H1 (cell line): ENCODE measurements around the gene MBOAT1. TPM values are rescaled to one million over a fixed set of nuclear protein-coding genes. Genes with fewer than 3 reads are reported as not detected.

Source experiments
- CTCF ChIA-PET: fragments of 300-600 bp; sonication (Branson Sonifier 250); formaldehyde crosslinking; loops from one replicate; lab custom pipeline; 2021; ENCODE audit not compliant: partially characterized antibody; lab: Charles Lee
- POLR2A ChIA-PET: fragments of 300-600 bp; sonication (Branson Sonifier 250); formaldehyde crosslinking; loops from one replicate; lab custom pipeline; 2021; ENCODE audit warnings: inconsistent platforms; ENCODE audit not compliant: partially characterized antibody; lab: Charles Lee
- DNase-seq, 2 experiments: peaks; one replicate each; pipeline versions ENCODE4 v3.0.0 to v3.0.0-alpha.2; 2010 to 2022; ENCODE audit warnings: low spot score in 2 of 2, low read depth in 1 of 2, mixed read lengths in 1 of 2
- FAIRE-seq: peaks from 2 replicates; lab custom pipeline; 2011; peaks lifted over from hg19 to GRCh38; lab: Jason Lieb, UNC
- H2AFZ ChIP-seq: 2 replicates; pipeline ENCODE4 v1.8.1; 2012; ENCODE audit warnings: low read length, inconsistent platforms
- H2AK5ac ChIP-seq: 2 replicates; pipeline ENCODE4 v1.6.1; 2013; ENCODE audit warnings: low read depth, low read length
- H2BK120ac ChIP-seq: replicated peaks from 2 replicates; pipeline ENCODE3; 2013; ENCODE audit warnings: low read depth, low read length, inconsistent platforms
- H2BK12ac ChIP-seq: 2 replicates; pipeline ENCODE4 v1.6.1; 2013; ENCODE audit warnings: low read depth, low read length
- H2BK15ac ChIP-seq: 2 replicates; pipeline ENCODE4 v1.6.1; 2013; ENCODE audit warnings: low read length
- H2BK20ac ChIP-seq: 2 replicates; pipeline ENCODE4 v1.6.1; 2013; ENCODE audit warnings: low read length
- H2BK5ac ChIP-seq: 2 replicates; pipeline ENCODE4 v1.6.1; 2013; ENCODE audit warnings: low read depth, low read length
- H3K14ac ChIP-seq: 2 replicates; pipeline ENCODE4 v1.6.1; 2013; ENCODE audit warnings: inconsistent platforms; ENCODE audit not compliant: insufficient read length
- H3K18ac ChIP-seq: 2 replicates; pipeline ENCODE4 v1.6.1; 2013; ENCODE audit warnings: low read length; ENCODE audit errors: extremely low read depth
- H3K23ac ChIP-seq: 2 replicates; pipeline ENCODE4 v1.6.1; 2013; ENCODE audit warnings: inconsistent platforms; ENCODE audit not compliant: insufficient read length
- H3K23me2 ChIP-seq: 2 replicates; pipeline ENCODE4 v1.6.1; 2013; ENCODE audit warnings: low read depth, low read length
- H3K27ac ChIP-seq: 2 replicates; pipeline ENCODE4 v1.6.1; 2011; ENCODE audit warnings: low read depth, low read length, inconsistent platforms
- H3K27me3 ChIP-seq, 4 experiments: replicated peaks in 1 of 4; 1 replicate in 1 of 4; 2 replicates in 3 of 4; pipeline versions ENCODE4 v1.6.1 to v1.8.1; 2011 to 2013; ENCODE audit warnings: low read length in 3 of 4, mild to moderate bottlenecking in 3 of 4, inconsistent platforms in 2 of 4, mixed read lengths in 2 of 4, moderate library complexity in 1 of 4; ENCODE audit not compliant: control insufficient read depth in 3 of 4, insufficient read depth in 3 of 4; ENCODE audit errors: extremely low read depth in 1 of 4
- H3K36me3 ChIP-seq, 4 experiments: 2 replicates each; pipeline versions ENCODE4 v1.6.1 to v1.8.1; 2011 to 2013; ENCODE audit warnings: mild to moderate bottlenecking in 4 of 4, low read length in 3 of 4, moderate library complexity in 2 of 4, control low read depth in 1 of 4, inconsistent platforms in 1 of 4; ENCODE audit not compliant: insufficient read depth in 4 of 4, control insufficient read depth in 2 of 4
- H3K4ac ChIP-seq: replicated peaks from 2 replicates; pipeline ENCODE3; 2013; ENCODE audit warnings: low read length, low read depth, mixed read lengths, inconsistent platforms; ENCODE audit not compliant: insufficient read length
- H3K4me1 ChIP-seq, 4 experiments: replicated peaks in 1 of 4; 1 replicate in 1 of 4; 2 replicates in 3 of 4; pipeline versions ENCODE4 v1.6.1 to v1.8.1; 2011 to 2013; ENCODE audit warnings: low read length in 3 of 4, inconsistent platforms in 2 of 4, mixed read lengths in 1 of 4; ENCODE audit not compliant: insufficient read depth in 4 of 4, control insufficient read depth in 3 of 4
- H3K4me2 ChIP-seq, 2 experiments: 2 replicates each; pipeline versions ENCODE4 v1.6.1 to v1.8.1; 2011 to 2013; ENCODE audit warnings: low read depth in 2 of 2, low read length in 2 of 2, control low read depth in 1 of 2, inconsistent platforms in 1 of 2, mild to moderate bottlenecking in 1 of 2; ENCODE audit not compliant: insufficient read depth in 1 of 2
- H3K4me3 ChIP-seq, 4 experiments: fragments of 200-600, 300-600 bp in 1 of 4; sonication (generic), shearing (Covaris generic), sonication (Bioruptor Twin) in 1 of 4; 2 replicates each; pipeline versions ENCODE4 v1.5.1 to v1.8.1; 2011 to 2016; ENCODE audit warnings: low read length in 4 of 4, low read depth in 3 of 4, control low read depth in 2 of 4, inconsistent platforms in 2 of 4, mild to moderate bottlenecking in 2 of 4, mixed read lengths in 1 of 4, moderate library complexity in 1 of 4; ENCODE audit not compliant: insufficient read depth in 2 of 4; ENCODE audit errors: extremely low read depth in 1 of 4
- H3K56ac ChIP-seq: replicated peaks from 2 replicates; pipeline ENCODE3; 2013; ENCODE audit warnings: low read depth, mild to moderate bottlenecking, mixed read lengths, low read length, inconsistent platforms; ENCODE audit not compliant: insufficient read length
- H3K79me1 ChIP-seq: 2 replicates; pipeline ENCODE4 v1.6.1; 2013; ENCODE audit warnings: low read depth, low read length, control low read depth
- H3K79me2 ChIP-seq, 2 experiments: 2 replicates each; pipeline versions ENCODE4 v1.6.1 to v1.8.1; 2012 to 2013; ENCODE audit warnings: low read length in 2 of 2, mild to moderate bottlenecking in 2 of 2, inconsistent platforms in 1 of 2; ENCODE audit not compliant: insufficient read depth in 2 of 2, control insufficient read depth in 1 of 2
- H3K9ac ChIP-seq, 4 experiments: replicated peaks in 1 of 4; 1 replicate in 1 of 4; 2 replicates in 3 of 4; pipeline versions ENCODE4 v1.6.1 to v1.8.1; 2011 to 2013; ENCODE audit warnings: low read depth in 3 of 4, low read length in 3 of 4, control low read depth in 2 of 4, mild to moderate bottlenecking in 2 of 4, moderate library complexity in 2 of 4, inconsistent platforms in 1 of 4; ENCODE audit errors: extremely low read depth in 1 of 4
- H3K9me3 ChIP-seq, 2 experiments: 2 replicates each; pipeline versions ENCODE4 v1.6.1 to v1.8.1; 2012 to 2013; ENCODE audit warnings: mild to moderate bottlenecking in 2 of 2, moderate library complexity in 2 of 2, control low read depth in 1 of 2, inconsistent platforms in 1 of 2, low read depth in 1 of 2, low read length in 1 of 2, mixed read lengths in 1 of 2; ENCODE audit not compliant: insufficient read depth in 2 of 2
- H4K20me1 ChIP-seq, 2 experiments: replicated peaks in 1 of 2; 2 replicates each; pipeline versions ENCODE3 to v1.8.1; 2011 to 2013; ENCODE audit warnings: inconsistent platforms in 2 of 2, low read length in 2 of 2, mild to moderate bottlenecking in 1 of 2; ENCODE audit not compliant: insufficient read depth in 2 of 2, control insufficient read depth in 1 of 2
- H4K5ac ChIP-seq: 2 replicates; pipeline ENCODE4 v1.6.1; 2013; ENCODE audit warnings: low read length, low read depth, mixed read lengths, inconsistent platforms; ENCODE audit not compliant: insufficient read length
- H4K8ac ChIP-seq: 2 replicates; pipeline ENCODE4 v1.8.0; 2013; ENCODE audit warnings: mild to moderate bottlenecking, moderate library complexity, low read length, inconsistent platforms; ENCODE audit not compliant: insufficient read depth; ENCODE audit errors: extremely low read depth
- H4K91ac ChIP-seq: replicated peaks from 2 replicates; pipeline ENCODE3; 2013; ENCODE audit warnings: low read length, mixed read lengths, inconsistent platforms; ENCODE audit not compliant: insufficient read length
- KDM1A ChIP-seq: fragments of 200-600, 300-600 bp; sonication (generic); IDR thresholded peaks from 2 replicates; pipeline ENCODE4 v1.7.1; 2016; ENCODE audit warnings: mild to moderate bottlenecking, low read length, borderline replicate concordance
- KDM5A ChIP-seq: fragments of 200-600 bp; IDR thresholded peaks from 2 replicates; pipeline ENCODE4 v1.7.1; 2012; ENCODE audit warnings: mild to moderate bottlenecking, low read length, inconsistent platforms, mixed read lengths
- polyA plus RNA-seq, 7 experiments: library from polyadenylated mRNA; depleted of rRNA in 3 of 7; stranded (reverse) in 5 of 7; unstranded in 2 of 7; fragments of >200 nt in 5 of 7; fragments of 200-250 nt in 2 of 7; gene quantifications; 1 replicate in 5 of 7; 2 replicates in 1 of 7; 4 replicates in 1 of 7; pipeline versions ENCODE4 v1.2.1 to v1.2.3, GENCODE V29; 2011 to 2013; ENCODE audit warnings: missing spikeins in 2 of 7, mixed read lengths in 2 of 7
- total RNA-seq: library from RNA; stranded (reverse); fragmentation: NEBNext Ultra II Directional; extraction: Animal tissue kit (Norgen Biotek cat#: 25700); gene quantifications from 2 replicates; pipeline ENCODE4 v1.2.1, GENCODE V29; 2021

MBOAT1 gene
- total and polyA plus RNA-seq, 2 of the 8 experiments (the other 6 are each of a cell fraction or from before 2014, with no cell fraction given), result 4.9 to 19.5 TPM

DNA sequence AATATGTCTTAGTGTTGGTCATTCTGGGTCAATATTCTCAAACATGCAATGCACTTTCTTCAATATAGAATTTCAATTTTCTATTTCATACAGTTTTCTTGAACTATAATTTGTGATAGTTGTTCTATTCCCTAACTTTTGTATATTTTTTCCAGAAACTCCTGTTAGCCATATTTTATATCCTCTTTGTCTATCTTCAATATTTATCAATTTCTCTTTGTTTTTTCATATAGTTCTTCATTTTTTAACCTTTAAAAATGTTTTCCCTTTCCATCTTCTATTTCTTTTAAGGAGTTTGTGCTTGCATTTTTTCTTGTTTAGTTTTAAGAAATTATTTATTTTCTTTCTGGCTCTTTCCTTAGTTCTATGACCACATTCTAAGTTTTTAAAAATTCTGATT lies 42.0 kb upstream of the MBOAT1 start:
- H2AK5ac ChIP-seq, result no peak overlapping the region
- H3K18ac ChIP-seq, result no peak overlapping the region
- H3K79me2 ChIP-seq, result no peaks in the 10 kb centered on the region
- no peak overlapping the region for H3K9ac ChIP-seq
- H3K23me2 ChIP-seq, result no peaks in the 10 kb centered on the region
- H3K14ac ChIP-seq, result no peak overlapping the region
- no peaks in the 10 kb centered on the region for H3K79me1 ChIP-seq
- no peak overlapping the region for H3K4ac ChIP-seq
- no peaks in the 10 kb centered on the region for H4K20me1 ChIP-seq
- H2BK120ac ChIP-seq, result no peak overlapping the region
- H3K4me1 ChIP-seq, result no peaks in the 10 kb centered on the region
- H2BK15ac ChIP-seq, result no peak overlapping the region
- H3K36me3 ChIP-seq, result no peaks in the 10 kb centered on the region
- H3K4me3 ChIP-seq, result no peak overlapping the region
- no peak overlapping the region for H2BK12ac ChIP-seq
- DNase-seq (no peak), FAIRE-seq (no peak)
- no peak overlapping the region for H3K27ac ChIP-seq
- H2BK5ac ChIP-seq, result no peak overlapping the region
- CTCF ChIA-PET, result interaction anchor here (1.6 kb wide), 1 partner anchor 37 kb away, joined by 3 read pairs; no protein-coding TSS in a partner anchor
- H3K27me3 ChIP-seq, result no peaks in the 10 kb centered on the region
- no peak overlapping the region for H2AFZ ChIP-seq
- POLR2A ChIA-PET, result interaction anchor here (0.6 kb wide), 1 partner anchor 187 kb away, joined by 3 read pairs; no protein-coding TSS in a partner anchor
- no peak overlapping the region for H3K23ac ChIP-seq
- no peak overlapping the region for H2BK20ac ChIP-seq
- no peak overlapping the region for H4K8ac ChIP-seq
- no peak overlapping the region for H3K4me2 ChIP-seq
- H3K9me3 ChIP-seq, result no peaks in the 10 kb centered on the region
- H4K5ac ChIP-seq, result no peak overlapping the region
- no peak overlapping the region for H4K91ac ChIP-seq
- no peak overlapping the region for H3K56ac ChIP-seq
- TF ChIP-seq KDM5A (no peak), KDM1A (no peak)
